ENCODE data around the gene CMIP. TPM values are rescaled to one million over a fixed set of nuclear protein-coding genes. Genes with fewer than 3 reads are reported as not detected.
A peak's percentile ranks its signal among the peaks of the same experiment; 100 is the strongest.

CMIP gene
- total RNA-seq, 4 donors from 2014 or later, result 40.0 to 69.6 (median 47.0) TPM

DNA sequence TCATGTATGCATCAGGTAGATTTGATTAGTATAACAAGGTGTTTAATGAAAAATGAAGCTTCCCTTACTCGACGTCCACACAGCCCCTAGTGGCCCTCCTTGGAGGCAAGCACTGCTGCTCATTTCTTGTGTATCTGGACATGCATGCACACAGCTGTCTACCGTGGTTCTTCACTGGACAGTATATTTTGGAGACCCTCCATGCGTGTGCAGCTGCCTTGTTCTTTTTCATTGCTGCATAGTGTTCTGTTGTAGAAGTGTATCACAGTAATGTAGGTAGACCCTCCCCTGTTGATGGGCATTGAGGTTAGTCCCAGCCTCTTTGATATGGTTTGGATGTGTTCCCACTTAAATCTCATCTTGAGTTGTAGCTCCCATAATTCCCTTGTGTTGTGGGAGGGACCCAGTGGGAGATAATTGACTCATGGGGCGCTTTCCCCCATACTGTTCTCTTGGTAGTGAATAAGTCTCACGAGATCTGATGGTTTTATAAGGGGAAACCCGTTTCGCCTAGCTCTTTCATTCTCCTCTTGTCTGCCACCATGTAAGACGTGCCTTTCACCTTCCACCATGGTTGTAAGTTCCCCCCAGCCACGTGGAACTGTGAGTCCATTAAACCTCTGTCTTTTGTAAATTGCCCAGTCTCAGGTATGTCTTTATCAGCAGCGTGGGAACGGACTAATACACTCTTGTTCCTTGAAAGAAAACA, 6.3 kb downstream of the CMIP start:
- Histone ChIP-seq H3K27ac (peak overlapping the region; percentile 64 to 94 (median 72)), H3K9me3 (no peaks in the 10 kb centered on the region), H3K4me3 (no peak overlapping the region), H3K36me3 (no peaks in the 10 kb centered on the region), H3K4me1 (peaks cover 43 to 82% (median 68%) of the 10 kb centered on the region in 4 donors), H3K27me3 (no peaks in the 10 kb centered on the region)
- in situ Hi-C loops (cut with MboI; ENCODE audit: low pct_ligation_motif_present in 1 of 4, low pct_unique_long_range_greater_than_20kb in 1 of 4, low sequenced_read_pairs in 3 of 4) (no loop called here), intact Hi-C loops (cut with DNase I; ENCODE audit: low total_unique reads) (no loop called here)
- TF ChIP-seq, protein P1, sequence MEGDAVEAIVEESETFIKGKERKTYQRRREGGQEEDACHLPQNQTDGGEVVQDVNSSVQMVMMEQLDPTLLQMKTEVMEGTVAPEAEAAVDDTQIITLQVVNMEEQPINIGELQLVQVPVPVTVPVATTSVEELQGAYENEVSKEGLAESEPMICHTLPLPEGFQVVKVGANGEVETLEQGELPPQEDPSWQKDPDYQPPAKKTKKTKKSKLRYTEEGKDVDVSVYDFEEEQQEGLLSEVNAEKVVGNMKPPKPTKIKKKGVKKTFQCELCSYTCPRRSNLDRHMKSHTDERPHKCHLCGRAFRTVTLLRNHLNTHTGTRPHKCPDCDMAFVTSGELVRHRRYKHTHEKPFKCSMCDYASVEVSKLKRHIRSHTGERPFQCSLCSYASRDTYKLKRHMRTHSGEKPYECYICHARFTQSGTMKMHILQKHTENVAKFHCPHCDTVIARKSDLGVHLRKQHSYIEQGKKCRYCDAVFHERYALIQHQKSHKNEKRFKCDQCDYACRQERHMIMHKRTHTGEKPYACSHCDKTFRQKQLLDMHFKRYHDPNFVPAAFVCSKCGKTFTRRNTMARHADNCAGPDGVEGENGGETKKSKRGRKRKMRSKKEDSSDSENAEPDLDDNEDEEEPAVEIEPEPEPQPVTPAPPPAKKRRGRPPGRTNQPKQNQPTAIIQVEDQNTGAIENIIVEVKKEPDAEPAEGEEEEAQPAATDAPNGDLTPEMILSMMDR (IDR thresholded peaks at IDR 0.05), result peak in 1 of 5 experiments; percentile 8
- no peak for TF ChIP-seq POLR2A (IDR thresholded peaks at IDR 0.05)
- TF ChIP-seq EP300 (IDR thresholded peaks at IDR 0.05; ENCODE audit: low read depth), result no peak
- WGBS, 2 donors (ENCODE audit: low coverage in 1 of 2), result 79 to 90% methylated on average over 10 to 12 of the region's 12 CpGs
- DNase-seq, result no peak

DNA sequence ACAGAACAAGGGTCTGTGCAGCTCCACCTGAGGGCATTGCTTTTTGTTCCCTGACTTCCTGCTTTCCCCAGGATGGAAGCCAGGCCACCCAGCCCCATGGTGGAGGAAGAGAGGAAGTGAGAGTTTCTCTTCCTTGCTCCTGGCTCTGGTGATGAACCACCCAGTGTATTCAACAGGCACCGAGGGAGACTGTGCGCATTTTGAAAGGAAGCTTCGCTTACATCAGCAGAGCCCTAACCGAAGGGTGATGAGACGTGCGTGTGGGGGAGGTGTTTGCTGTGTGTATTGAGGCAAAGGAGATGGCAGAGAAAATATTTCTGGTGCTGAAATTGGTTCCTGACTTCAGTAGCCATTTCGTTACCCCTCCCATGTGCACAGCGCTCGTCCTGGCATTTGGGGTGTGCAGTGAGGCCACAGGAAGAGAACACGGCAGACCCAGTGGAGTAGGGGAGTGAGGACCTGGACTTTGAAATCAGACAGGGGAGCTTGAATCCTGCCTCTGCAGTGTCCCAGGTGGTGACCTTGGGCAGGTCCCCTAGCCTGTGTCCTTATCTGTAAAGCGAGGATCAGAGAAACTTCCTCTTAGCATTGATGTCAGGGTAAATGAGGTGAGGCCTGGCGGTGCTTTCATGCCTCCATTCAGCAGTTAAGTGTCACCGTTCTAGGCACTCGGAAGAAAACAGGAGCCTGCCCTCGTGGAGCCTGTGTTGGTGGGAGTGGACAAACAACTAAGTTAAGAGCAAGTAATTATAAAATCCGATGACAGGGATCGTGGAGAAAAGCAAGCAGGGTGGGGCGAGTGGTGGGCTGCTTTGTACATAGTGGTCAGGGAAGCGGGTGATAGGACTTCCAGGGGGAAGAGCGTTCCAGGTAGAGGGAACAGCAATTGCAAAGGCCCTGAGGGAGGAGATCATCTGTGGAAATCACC, 7.4 kb downstream of the CMIP start:
- in situ Hi-C loops (cut with MboI; ENCODE audit: low pct_ligation_motif_present in 1 of 4, low pct_unique_long_range_greater_than_20kb in 1 of 4, low sequenced_read_pairs in 3 of 4) (no loop called here), intact Hi-C loops (cut with DNase I; ENCODE audit: low total_unique reads) (no loop called here)
- H3K36me3 ChIP-seq, result no peaks in the 10 kb centered on the region
- DNase-seq, result peak; percentile 69
- H3K4me3 ChIP-seq, result no peak overlapping the region
- peaks cover 45 to 86% (median 73%) of the 10 kb centered on the region in 4 donors for H3K4me1 ChIP-seq
- no peaks in the 10 kb centered on the region for H3K27me3 ChIP-seq
- peak overlapping the region; percentile 64 to 94 (median 72) for H3K27ac ChIP-seq
- no peaks in the 10 kb centered on the region for H3K9me3 ChIP-seq
- 37 to 50% methylated on average over 10 to 20 of the region's 20 CpGs for WGBS, 2 donors (ENCODE audit: low coverage in 1 of 2)
- TF ChIP-seq POLR2A (IDR thresholded peaks at IDR 0.05) (no peak), POLR2AphosphoS5 (IDR thresholded peaks at IDR 0.05) (peak in 1 of 3 donors; percentile 43)
- TF ChIP-seq, protein P1 (IDR thresholded peaks at IDR 0.05), result peak in 2 of 5 experiments; percentile 21 to 50

DNA sequence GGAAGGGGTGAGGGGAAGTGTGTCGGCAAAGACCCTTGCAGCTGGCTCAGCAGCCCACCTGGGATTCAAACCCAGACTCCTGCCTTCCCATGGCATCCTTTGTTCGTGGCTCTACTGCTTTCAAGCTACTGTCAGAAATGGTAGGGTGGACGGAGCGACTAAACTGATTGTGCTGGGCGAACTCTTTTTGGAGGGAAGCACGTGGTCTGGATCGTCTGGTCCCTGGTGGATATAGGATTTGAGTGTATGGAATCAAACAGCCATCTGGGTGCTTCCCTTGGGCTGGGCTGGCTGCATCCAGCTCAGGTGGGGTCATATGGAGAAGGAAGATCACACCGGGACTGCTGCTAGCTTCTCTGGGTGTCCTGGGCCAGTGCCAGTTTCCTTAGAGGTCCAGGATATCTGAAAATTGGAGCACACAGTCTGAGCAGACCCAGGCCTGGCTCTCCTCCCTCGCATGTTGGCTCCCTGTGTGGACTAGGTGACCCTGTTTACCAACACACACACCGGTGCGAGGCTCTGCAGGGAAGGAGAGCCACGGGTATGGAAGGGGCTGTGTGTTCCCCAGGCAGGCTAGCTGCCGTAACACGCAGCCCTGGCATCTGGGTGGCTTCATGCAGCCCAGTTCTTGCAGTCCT, 8.6 kb downstream of the CMIP start:
- Histone ChIP-seq H3K4me1 (peaks cover 43 to 86% (median 73%) of the 10 kb centered on the region in 4 donors), H3K27ac (peak overlapping the region; percentile 35 to 74 (median 68)), H3K4me3 (no peak overlapping the region), H3K27me3 (no peaks in the 10 kb centered on the region), H3K9me3 (no peaks in the 10 kb centered on the region), H3K36me3 (no peaks in the 10 kb centered on the region)
- in situ Hi-C loops (cut with MboI; ENCODE audit: low pct_ligation_motif_present in 1 of 4, low pct_unique_long_range_greater_than_20kb in 1 of 4, low sequenced_read_pairs in 3 of 4) (no loop called here), intact Hi-C loops (cut with DNase I; ENCODE audit: low total_unique reads) (no loop called here)
- no peak for DNase-seq
- WGBS, 2 donors (ENCODE audit: low coverage in 1 of 2), result 74 to 84% methylated on average over 7 to 14 of the region's 14 CpGs
- TF ChIP-seq, protein P1 (IDR thresholded peaks at IDR 0.05), result no peak
- TF ChIP-seq EP300 (IDR thresholded peaks at IDR 0.05; ENCODE audit: low read depth) (no peak), POLR2AphosphoS5 (IDR thresholded peaks at IDR 0.05) (no peak), POLR2A (IDR thresholded peaks at IDR 0.05) (no peak)

DNA sequence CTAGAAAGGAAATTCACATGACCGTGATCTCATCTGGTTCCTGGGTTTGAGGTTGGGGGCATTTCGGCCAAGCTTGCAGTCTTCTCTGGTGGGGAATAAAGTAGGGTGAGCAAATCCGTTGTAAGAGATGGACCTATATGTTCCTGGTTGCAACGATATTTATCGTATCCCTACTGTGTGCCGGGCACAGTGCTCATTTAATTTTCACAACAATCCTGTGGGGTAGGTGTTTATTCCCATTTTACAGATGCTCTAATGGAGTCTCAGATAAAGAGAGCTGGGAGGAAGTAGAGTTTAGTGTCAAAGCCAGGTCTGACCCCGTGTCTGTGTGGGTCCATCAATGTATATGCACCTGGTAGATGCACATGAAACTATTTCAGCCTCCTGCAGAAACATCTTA, 9.4 kb downstream of the CMIP start:
- no peak overlapping the region for H3K4me3 ChIP-seq
- WGBS, 2 donors (ENCODE audit: low coverage in 1 of 2), result 91% methylated on average over 4 to 7 of the region's 7 CpGs
- in situ Hi-C loops (cut with MboI; ENCODE audit: low pct_ligation_motif_present in 1 of 4, low pct_unique_long_range_greater_than_20kb in 1 of 4, low sequenced_read_pairs in 3 of 4) (no loop called here), intact Hi-C loops (cut with DNase I; ENCODE audit: low total_unique reads) (no loop called here)
- TF ChIP-seq POLR2AphosphoS5 (IDR thresholded peaks at IDR 0.05) (no peak), EP300 (IDR thresholded peaks at IDR 0.05; ENCODE audit: low read depth) (no peak), POLR2A (IDR thresholded peaks at IDR 0.05) (no peak)
- TF ChIP-seq, protein P1 (IDR thresholded peaks at IDR 0.05), result no peak
- peaks cover 36 to 81% (median 66%) of the 10 kb centered on the region in 4 donors for H3K4me1 ChIP-seq
- no peaks in the 10 kb centered on the region for H3K27me3 ChIP-seq
- no peak for DNase-seq
- no peak overlapping the region for H3K27ac ChIP-seq
- H3K9me3 ChIP-seq, result no peaks in the 10 kb centered on the region
- no peaks in the 10 kb centered on the region for H3K36me3 ChIP-seq

All from transverse colon (tissue), 4 donors.